Measurements from ENCODE around the gene PLK5.

Gene PLK5

DNA sequence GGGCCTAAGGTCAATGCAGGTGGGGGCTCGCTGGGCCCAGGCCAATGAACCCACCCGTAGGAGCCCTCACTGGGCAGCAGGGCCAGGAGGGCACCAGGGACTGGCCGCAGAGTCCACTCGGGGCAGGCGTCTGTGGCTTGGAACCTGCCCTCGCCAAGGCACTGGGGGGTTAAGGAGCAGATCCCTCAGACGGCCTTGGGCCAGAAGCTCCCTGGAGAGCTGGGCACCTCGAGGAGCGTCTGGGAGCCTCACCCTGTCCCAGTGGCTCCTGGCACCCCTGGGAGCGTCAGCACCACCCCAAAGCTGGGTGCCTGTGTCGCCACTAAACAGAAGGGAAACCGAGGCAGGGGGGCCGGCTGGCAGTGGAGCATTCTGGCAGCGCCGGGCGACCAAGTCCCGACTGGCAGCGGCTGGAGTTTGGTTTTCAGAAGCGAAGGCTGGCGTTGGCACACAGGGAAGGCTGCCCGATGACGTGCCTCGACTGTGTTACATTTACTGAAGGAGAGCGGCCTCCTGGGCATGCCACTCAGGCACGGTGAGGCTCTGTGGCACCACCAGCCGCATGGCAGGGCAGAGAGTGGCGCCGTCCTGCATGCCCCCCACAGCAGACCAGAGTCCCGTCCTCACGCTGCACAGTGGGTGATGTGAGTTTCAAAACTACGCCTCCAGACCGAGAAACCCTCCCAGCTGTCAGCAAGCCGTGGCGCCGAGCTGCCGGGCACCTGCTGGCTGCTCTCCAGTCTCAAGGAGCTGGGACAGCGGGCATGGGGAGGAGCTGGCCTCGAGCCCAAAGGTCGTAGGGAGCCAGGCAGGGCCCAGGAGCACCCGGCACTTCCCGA lies 53.4 kb downstream of the PLK5 start:
- DNase-seq (ENCODE audit: low read depth) = no peak

DNA sequence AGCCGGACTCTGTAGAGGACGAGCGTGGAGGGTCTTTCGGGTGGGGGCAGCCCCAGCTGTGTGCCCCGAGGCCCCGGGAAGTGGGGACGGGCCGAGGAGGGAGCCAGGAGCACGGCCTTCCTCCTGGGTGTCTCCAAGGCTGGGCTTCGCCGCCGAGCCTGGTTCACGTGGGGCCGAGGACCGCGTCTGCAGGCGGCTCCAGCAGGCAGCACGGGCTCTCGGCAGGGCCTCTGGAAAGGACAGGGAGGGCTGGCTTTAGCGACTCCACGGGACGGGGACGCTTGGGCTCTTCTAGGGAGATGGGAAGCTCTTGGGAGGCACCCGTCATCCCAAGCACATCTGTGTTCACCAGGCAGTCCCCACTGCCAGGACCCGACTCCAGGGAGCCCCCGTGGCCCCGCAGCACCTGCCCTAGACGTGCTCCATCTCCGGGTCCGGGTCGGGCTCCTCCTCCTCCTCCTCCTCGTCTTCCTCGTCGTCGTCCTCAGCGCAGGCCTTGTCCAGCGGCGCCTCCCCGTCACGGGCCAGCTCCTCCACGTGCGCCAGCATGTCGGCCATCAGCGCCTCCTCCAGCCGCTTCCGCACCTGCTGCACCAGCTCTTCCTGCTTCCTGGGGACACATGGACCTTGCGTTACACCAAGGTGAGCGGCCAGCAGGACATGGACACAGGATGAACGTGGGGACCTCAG lies 54.2 kb downstream of the PLK5 start:
- no peak for DNase-seq (ENCODE audit: low read depth)

DNA sequence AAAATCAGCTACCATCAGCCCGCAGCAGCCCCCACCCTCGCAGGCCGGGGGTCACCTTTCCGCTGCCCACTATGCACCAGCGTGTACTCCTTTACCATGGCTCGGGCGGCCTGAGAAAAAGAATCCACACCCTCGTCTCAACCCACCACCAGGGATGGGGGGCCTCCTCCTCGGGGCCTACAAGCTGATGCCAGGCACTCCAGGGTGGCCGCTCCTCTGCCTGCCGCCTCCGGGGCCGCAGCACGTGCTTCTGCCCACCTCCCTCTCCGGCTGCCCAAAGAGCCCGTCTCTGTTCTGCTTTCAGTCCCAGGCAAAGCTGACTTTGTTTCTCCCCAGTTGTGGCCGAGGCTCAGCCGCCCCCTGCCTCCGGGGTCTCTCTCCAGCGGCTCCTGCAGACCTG lies 55.3 kb downstream of the PLK5 start:
- no peak for DNase-seq (ENCODE audit: low read depth)

DNA sequence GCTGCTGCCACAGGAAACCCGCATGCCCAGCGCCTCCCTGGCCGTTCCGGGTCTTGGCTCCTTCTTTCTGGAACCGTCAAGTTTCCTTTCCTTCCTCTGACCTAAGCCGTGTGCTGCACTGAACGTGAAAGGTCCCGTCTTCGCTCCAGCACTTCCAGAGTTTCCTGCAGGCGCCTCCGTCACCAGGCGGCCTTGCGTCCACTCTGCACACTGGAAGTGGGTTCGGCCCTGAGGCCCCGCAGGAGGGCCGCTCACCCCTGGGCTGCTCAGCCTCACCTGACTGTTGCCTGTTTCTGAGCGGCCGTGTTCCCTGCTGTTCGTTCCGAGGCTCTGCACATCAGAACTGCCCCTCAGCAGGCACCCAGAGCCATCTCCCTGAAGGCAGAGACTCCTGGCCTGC lies 56.5 kb downstream of the PLK5 start:
- DNase-seq (ENCODE audit: low read depth) = no peak

DNA sequence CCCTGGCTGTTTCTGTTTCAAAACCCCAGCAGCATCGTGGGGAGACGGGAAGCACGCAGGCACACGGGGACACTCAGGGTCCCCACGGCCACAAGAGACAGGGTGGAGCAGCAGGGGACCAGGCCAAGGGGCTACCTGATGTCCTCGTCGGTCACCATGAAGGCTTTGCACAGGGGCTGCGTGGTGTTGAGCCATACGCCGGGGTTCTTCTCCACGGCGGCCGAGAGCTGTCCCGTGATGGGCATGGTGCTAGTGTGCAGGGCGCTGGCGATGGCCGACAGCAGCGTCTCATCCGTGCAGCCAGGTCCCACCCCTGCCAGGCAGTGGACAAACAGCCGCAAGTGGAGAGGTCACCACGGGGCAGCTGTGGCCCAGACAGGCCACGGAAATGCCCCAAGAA lies 57.1 kb downstream of the PLK5 start:
- no peak for DNase-seq (ENCODE audit: low read depth)

DNA sequence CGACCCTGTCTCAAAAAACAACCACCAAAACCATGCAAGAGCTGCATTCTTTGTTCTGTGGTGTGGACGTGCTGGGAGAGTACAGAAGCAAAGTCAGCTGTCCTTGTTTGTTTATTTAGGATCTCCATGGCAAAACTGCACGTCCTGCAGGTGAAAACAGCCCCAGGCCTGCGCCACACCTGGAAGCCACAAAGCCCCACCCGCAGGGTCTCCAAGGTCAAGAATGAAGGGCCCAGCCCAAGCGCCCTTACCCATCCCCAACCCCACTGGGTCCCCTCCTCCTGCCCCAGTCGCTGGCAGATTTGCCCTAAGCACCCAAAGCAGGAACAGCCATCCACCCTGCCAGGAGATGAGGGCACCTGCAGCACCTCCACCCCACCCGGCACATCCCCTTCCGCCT lies 58.3 kb downstream of the PLK5 start:
- DNase-seq (ENCODE audit: low read depth) = no peak

DNA sequence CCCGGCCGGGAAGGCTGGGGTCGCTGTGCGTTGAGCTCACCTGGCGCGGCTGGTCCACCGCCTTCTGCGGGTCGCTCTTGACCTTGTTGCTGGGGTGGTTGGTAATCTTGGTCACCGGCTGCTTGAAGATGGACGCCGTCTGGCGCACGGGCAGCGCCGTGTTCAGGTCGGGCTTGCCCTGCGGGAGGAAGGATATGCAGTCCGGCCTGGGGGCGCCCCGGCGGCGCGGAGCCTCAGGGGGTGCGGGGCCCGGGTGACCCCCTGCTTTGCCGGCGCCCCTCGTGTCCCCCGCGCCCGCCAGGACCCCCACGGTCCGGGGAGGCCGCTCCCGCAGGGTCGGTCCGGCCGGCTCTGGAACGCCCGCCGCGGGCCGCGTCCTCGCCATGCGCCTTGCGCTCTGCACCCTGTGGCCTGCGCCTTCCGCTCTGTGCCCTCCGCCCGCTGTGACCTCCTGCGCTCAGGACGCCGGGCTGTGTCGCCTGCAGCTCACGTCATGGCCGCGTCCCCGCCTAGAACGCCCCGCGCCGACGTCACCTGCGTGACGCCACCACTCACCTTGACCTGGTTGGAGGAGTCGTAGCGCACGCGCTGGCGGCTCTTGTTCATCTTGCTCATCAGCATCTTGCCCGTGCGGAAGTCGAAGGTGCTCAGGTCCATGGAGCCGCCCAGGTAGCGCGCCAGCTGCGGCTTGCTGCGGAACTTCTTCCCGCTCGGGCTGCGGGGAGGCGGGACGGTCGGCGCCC lies 60.8 kb downstream of the PLK5 start:
- DNase-seq (ENCODE audit: low read depth) = no peak

DNA sequence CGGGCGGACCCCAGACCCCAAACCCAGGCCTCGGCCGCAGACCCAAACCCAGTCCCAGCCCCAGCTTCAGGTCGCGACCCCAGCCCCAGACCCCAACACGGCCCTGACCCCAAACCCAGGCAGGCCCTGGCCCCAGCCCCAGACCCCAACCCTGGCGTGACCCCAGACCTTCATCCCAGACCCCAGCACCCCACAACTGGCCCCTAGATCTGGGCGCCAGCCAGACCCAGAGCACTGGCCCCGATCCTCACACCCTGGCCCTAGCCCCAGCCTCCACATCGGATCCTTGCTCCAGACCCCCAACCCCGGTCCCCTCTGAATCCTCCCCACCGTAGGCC lies 61.3 kb downstream of the PLK5 start:
- no peak for DNase-seq (ENCODE audit: low read depth)
